GM12892 (cell line): ENCODE measurements around the gene DCLK2.

Experiments used
- POLR2A ChIP-seq: IDR thresholded peaks from 2 replicates; pipeline ENCODE4 v1.6.1; 2011; ENCODE audit warnings: low read depth, low read length, control low read depth
- POLR2AphosphoS5 ChIP-seq: IDR thresholded peaks from 2 replicates; pipeline ENCODE4 v1.6.1; 2011; ENCODE audit warnings: low read depth, low read length, control low read depth
- TAF1 ChIP-seq: IDR thresholded peaks from 2 replicates; pipeline ENCODE4 v1.6.1; 2011; ENCODE audit warnings: low read depth, mild to moderate bottlenecking, control low read depth, low read length, borderline replicate concordance

DNA sequence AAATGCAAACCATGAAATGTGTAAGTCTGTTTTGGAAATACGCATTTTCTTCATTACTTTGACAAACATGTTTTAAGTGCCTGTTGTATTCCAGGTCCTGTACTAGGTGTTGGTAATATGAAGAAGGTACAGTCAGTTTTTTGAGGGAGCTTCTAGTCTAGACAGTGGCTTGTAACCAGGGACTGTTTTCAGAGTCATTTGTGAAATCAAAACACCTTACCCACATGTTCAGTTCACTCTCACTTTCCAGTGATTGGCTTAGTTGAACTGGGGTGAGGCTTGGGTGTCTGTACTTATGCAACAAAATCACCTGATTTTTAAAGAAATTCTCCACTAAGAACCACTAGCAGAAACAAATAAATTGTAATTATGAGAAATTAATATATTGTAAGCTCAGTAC lies 16.4 kb downstream of the DCLK2 start:
- TF ChIP-seq POLR2A, result no peak
- TF ChIP-seq POLR2AphosphoS5, result no peak
- no peak for TF ChIP-seq TAF1
